ENCODE measurements around the gene SPOCK2.

The SPOCK2 gene

DNA sequence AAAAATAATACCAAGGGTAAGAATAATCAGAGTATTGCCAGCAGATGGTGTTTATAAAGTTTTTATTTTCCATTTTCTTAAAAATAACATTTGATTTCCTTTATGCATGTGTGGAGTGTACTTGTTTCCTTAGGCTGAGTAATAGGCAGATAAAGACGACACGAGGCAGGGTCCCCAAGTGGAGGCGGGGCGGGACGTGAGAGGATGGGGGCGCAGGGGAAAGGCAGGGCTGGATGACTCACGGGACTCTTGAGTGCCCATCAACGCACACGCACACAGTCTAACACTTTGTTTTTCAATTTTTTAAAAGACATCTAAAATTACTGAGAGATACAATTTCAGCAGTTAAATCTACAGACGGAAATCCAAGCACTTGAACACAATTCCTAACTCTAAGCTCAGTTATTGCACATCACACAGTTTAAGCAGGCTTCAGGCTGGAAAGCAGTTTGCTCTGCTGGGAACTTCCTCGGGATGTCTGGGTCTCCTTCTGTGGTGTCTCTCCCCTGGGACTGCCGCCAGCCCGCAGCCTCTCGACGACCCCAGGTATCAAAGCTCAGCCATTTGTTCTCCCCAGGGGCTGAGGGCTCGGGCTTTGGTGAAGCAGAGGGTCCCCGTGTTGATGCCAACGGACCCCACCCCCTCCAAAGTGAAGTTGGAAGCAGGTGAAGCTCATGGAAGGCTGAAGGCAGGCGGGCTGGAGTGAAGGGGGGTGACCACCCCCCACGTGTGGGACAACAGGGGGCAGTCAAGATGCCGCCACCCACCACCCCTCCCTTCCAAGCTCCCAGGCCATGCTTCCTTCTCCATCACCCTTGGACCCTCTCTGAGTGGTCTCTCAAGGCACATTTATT, 29.1 kb downstream of the SPOCK2 start:
- DNase-seq, result no peak
- H3K4me3 ChIP-seq (ENCODE audit: low read depth, low read length), result no peak overlapping the region
- H3K9me3 ChIP-seq (ENCODE audit: severe bottlenecking), result no peaks in the 10 kb centered on the region
- no peaks in the 10 kb centered on the region for H3K36me3 ChIP-seq
- TF ChIP-seq CTCF (IDR thresholded peaks at IDR 0.05; ENCODE audit: low read depth, low read length), result no peak; the same call in 1 of the 2 replicates
- no peak overlapping the region; the same call in 1 of the 2 replicates for H3K27ac ChIP-seq
- H3K27me3 ChIP-seq (ENCODE audit: insufficient read depth, low read depth, severe bottlenecking), result no peaks in the 10 kb centered on the region

- TF ChIP-seq CTCF (IDR thresholded peaks at IDR 0.05; ENCODE audit: low read depth, low read length), result no peak
- Histone ChIP-seq H3K27me3 (ENCODE audit: insufficient read depth, low read depth, severe bottlenecking) (no peaks in the 10 kb centered on the region), H3K27ac (no peak overlapping the region), H3K4me3 (ENCODE audit: low read depth, low read length) (no peak overlapping the region), H3K9me3 (ENCODE audit: severe bottlenecking) (no peaks in the 10 kb centered on the region), H3K36me3 (no peaks in the 10 kb centered on the region)
- no peak for DNase-seq
Measured at GRCh38 chr10:72058347-72058898, 29.9 kb downstream of the SPOCK2 start.

GRCh38 chr10:72056932-72057751, 31.2 kb downstream of the SPOCK2 start:
- H3K27ac ChIP-seq, result no peak overlapping the region
- DNase-seq, result no peak
- no peaks in the 10 kb centered on the region for H3K36me3 ChIP-seq
- no peaks in the 10 kb centered on the region for H3K9me3 ChIP-seq (ENCODE audit: severe bottlenecking)
- no peak overlapping the region for H3K4me3 ChIP-seq (ENCODE audit: low read depth, low read length)
- TF ChIP-seq CTCF (IDR thresholded peaks at IDR 0.05; ENCODE audit: low read depth, low read length), result no peak
- no peaks in the 10 kb centered on the region for H3K27me3 ChIP-seq (ENCODE audit: insufficient read depth, low read depth, severe bottlenecking)

DNA sequence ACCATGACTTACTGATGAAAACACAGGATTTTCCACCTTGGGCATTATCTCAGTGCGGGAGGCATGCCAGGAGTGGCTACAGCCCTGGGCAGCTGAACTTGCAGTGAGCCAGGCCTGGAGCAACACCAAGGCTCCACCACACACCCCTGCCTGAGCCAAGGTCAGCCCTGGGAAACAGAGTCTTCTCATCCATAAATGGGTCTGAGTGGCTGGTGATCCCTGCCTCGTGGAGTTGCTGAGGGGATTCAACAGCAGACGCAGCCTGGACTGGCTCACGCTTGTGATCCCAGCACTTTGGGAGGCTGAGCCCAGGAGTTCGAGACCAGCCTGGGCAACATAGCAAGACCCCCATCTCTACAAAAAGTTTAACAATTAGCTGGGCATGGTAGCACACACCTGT, 32.2 kb downstream of the SPOCK2 start:
- H3K27ac ChIP-seq, result no peak overlapping the region
- H3K9me3 ChIP-seq (ENCODE audit: severe bottlenecking), result no peaks in the 10 kb centered on the region
- H3K36me3 ChIP-seq, result no peaks in the 10 kb centered on the region
- TF ChIP-seq CTCF (IDR thresholded peaks at IDR 0.05; ENCODE audit: low read depth, low read length), result no peak
- DNase-seq, result no peak
- no peak overlapping the region for H3K4me3 ChIP-seq (ENCODE audit: low read depth, low read length)
- no peaks in the 10 kb centered on the region for H3K27me3 ChIP-seq (ENCODE audit: insufficient read depth, low read depth, severe bottlenecking)

- peaks cover 2% of the 10 kb centered on the region for H3K9me3 ChIP-seq (ENCODE audit: severe bottlenecking)
- H3K27me3 ChIP-seq (ENCODE audit: insufficient read depth, low read depth, severe bottlenecking), result no peaks in the 10 kb centered on the region
- H3K36me3 ChIP-seq, result no peaks in the 10 kb centered on the region
- no peak for TF ChIP-seq CTCF (IDR thresholded peaks at IDR 0.05; ENCODE audit: low read depth, low read length)
- no peak overlapping the region for H3K27ac ChIP-seq
- H3K4me3 ChIP-seq (ENCODE audit: low read depth, low read length), result no peak overlapping the region
- no peak for DNase-seq
Measured at GRCh38 chr10:72053690-72054089, 34.7 kb downstream of the SPOCK2 start.

All from WERI-Rb-1 (cell line).